ENCODE data around the gene INO80.
"Not testable (repeated sequence)": the region's sequence is repeated elsewhere in the genome, so short reads cannot be mapped to it uniquely, and the experiment has no call there.

Gene INO80

GRCh38 chr15:40992241-40992741, 123.8 kb downstream of the INO80 start:
- no peak for DNase-seq

GRCh38 chr15:40991355-40991754, 124.7 kb downstream of the INO80 start:
- no peak for DNase-seq

GRCh38 chr15:40990789-40991188, 125.3 kb downstream of the INO80 start:
- no peak for DNase-seq

GRCh38 chr15:40990080-40990479, 126.0 kb downstream of the INO80 start:
- no peak for DNase-seq

- DNase-seq, result no peak
Measured at GRCh38 chr15:40988156-40988555, 127.9 kb downstream of the INO80 start.

GRCh38 chr15:40986820-40987219, 129.3 kb downstream of the INO80 start:
- no peak for DNase-seq

GRCh38 chr15:40985541-40986330, 130.3 kb downstream of the INO80 start:
- no peak for DNase-seq

GRCh38 chr15:40984964-40985363, 131.1 kb downstream of the INO80 start:
- DNase-seq, result no peak

- no peak for DNase-seq
Measured at GRCh38 chr15:40984406-40984805, 131.7 kb downstream of the INO80 start.

GRCh38 chr15:40982855-40983254, 133.2 kb downstream of the INO80 start:
- DNase-seq, result no peak

GRCh38 chr15:40981186-40981585, 134.9 kb downstream of the INO80 start:
- DNase-seq, result no peak

GRCh38 chr15:40978562-40978961, 137.5 kb downstream of the INO80 start:
- DNase-seq, result no peak

GRCh38 chr15:40978141-40978540, 137.9 kb downstream of the INO80 start:
- no peak for DNase-seq

- DNase-seq, result no peak
Measured at GRCh38 chr15:40976819-40977218, 139.3 kb downstream of the INO80 start.

- no peak for DNase-seq
Measured at GRCh38 chr15:40974879-40975278, 141.2 kb downstream of the INO80 start.

GRCh38 chr15:40969363-40969762, 146.7 kb downstream of the INO80 start:
- DNase-seq, result no peak

GRCh38 chr15:40968290-40969085, 147.6 kb downstream of the INO80 start:
- DNase-seq, result no peak

GRCh38 chr15:40964634-40965033, 151.4 kb downstream of the INO80 start:
- no peak for DNase-seq

GRCh38 chr15:40964006-40964405, 152.1 kb downstream of the INO80 start:
- DNase-seq, result no peak

- no peak for DNase-seq
Measured at GRCh38 chr15:40963201-40963600, 152.9 kb downstream of the INO80 start.

- not testable (repeated sequence) for DNase-seq
Measured at GRCh38 chr15:40962317-40962716, 153.8 kb downstream of the INO80 start.

- not testable (repeated sequence) for DNase-seq
Measured at GRCh38 chr15:40961740-40962139, 154.3 kb downstream of the INO80 start.

- DNase-seq, result no peak
Measured at GRCh38 chr15:40960925-40961324, 155.2 kb downstream of the INO80 start.

Data from NCI-H2081 (cell line).